Measurements from ENCODE around the gene CSNK1D. TPM values are rescaled to one million over a fixed set of nuclear protein-coding genes. Genes with fewer than 3 reads are reported as not detected.
A peak's percentile ranks its signal among the peaks of the same experiment; 100 is the strongest.

CSNK1D gene
- total and polyA plus RNA-seq, 2 donors (not counting 1 experiment from before 2014, with no cell fraction given): 196 to 241 TPM

GRCh38 chr17:82297714-82298537 lies 24.4 kb upstream of the CSNK1D start:
- DNase-seq: peak; percentile 97
- peaks cover 45 to 69% of the 10 kb centered on the region in 2 donors for H3K4me1 ChIP-seq (ENCODE audit: control insufficient read depth in 2 of 2, insufficient read depth in 2 of 2, low read length in 2 of 2)
- intact Hi-C loops (cut with micrococcal nuclease): loop anchor here (1.0 to 10.0 kb wide), 5 partner anchors 25 to 433 kb away; partner anchors contain the start of genes CSNK1D, HEXD, OGFOD3 and P4HB
- H3K79me2 ChIP-seq (ENCODE audit: control insufficient read depth, insufficient read depth, low read length): no peaks in the 10 kb centered on the region
- peak overlapping the region; percentile 99 for H3K4me2 ChIP-seq (replicated peaks; ENCODE audit: low read depth, low read length, poor library complexity, severe bottlenecking)
- H3K27me3 ChIP-seq (replicated peaks in 1 of 4; ENCODE audit: control extremely low read depth in 1 of 4, control insufficient read depth in 3 of 4, insufficient read depth in 4 of 4, low read length in 3 of 4): no peaks in the 10 kb centered on the region
- peak; percentile 74 for ATAC-seq (ENCODE audit: low read depth)
- Mint-ChIP-seq H3K27ac (peak overlapping the region; percentile 100), H3K9me3 (ENCODE audit: insufficient read depth) (no peaks in the 10 kb centered on the region), H3K4me3 (peak overlapping the region; percentile 99), H3K27me3 (no peaks in the 10 kb centered on the region), H3K4me1 (peaks cover 73% of the 10 kb centered on the region)
- WGBS (ENCODE audit: insufficient coverage): under 1% methylated on average over 30 of the region's 36 CpGs
- no peaks in the 10 kb centered on the region for H3K9me3 ChIP-seq (ENCODE audit: control extremely low read depth in 1 of 3, control insufficient read depth in 2 of 3, insufficient read depth in 1 of 3, low read length in 2 of 3)
- ChIA-PET CTCF (interaction anchor here (0.8 to 6.4 kb wide), 13 partner anchors 12 to 92 kb away, joined by 3 to 68 read pairs (median 5); partner anchors contain the start of genes CD7, CSNK1D and SECTM1), POLR2A (interaction anchor here (0.5 to 2.9 kb wide), 17 partner anchors 15 to 275 kb away, joined by 3 to 20 read pairs (median 6); partner anchors contain the start of genes CCDC57, CENPX, CSNK1D and DCXR)
- peak overlapping the region; percentile 99 for H3K9ac ChIP-seq (ENCODE audit: low read length)
- peak overlapping the region; percentile 99 to 100 for H3K27ac ChIP-seq (ENCODE audit: low read length in 2 of 2)
- peak overlapping the region; percentile 71 to 99 (median 87) for H3K4me3 ChIP-seq (ENCODE audit: control extremely low read depth in 1 of 5, extremely low read depth in 1 of 5, insufficient read depth in 1 of 5, low read depth in 2 of 5, low read length in 4 of 5)
- no peaks in the 10 kb centered on the region for H3K36me3 ChIP-seq (replicated peaks in 1 of 2; ENCODE audit: control extremely low read depth in 1 of 2, control insufficient read depth in 1 of 2, extremely low read depth in 1 of 2, insufficient read depth in 2 of 2, low read length in 1 of 2)
- H2AFZ ChIP-seq (ENCODE audit: insufficient read depth, low read depth, low read length, poor library complexity, severe bottlenecking): peak overlapping the region; percentile 58
- TF ChIP-seq CTCF (IDR thresholded peaks at IDR 0.05) (no peak), EZH2 (IDR thresholded peaks at IDR 0.05; ENCODE audit: borderline replicate concordance, insufficient read depth, low read depth, low read length, poor library complexity, severe bottlenecking) (no peak)
- H4K20me1 ChIP-seq (ENCODE audit: control insufficient read depth, insufficient read depth, low read length, poor library complexity, severe bottlenecking): no peaks in the 10 kb centered on the region

Measured in B cell (primary cell).